B cell (primary cell): ENCODE results near the gene PLEKHO2. TPM values are rescaled to one million over a fixed set of nuclear protein-coding genes. Genes with fewer than 3 reads are reported as not detected.

Experiments used
- ATAC-seq: fragments of 200-7000 bp; cut with Tn5 transposase; one replicate; pipeline ENCODE4 v1.10.0; 2021; ENCODE audit warnings: low read depth, mild to moderate bottlenecking, moderate number of reproducible peaks, moderate library complexity
- CTCF ChIA-PET: fragments of 350-600 bp; sonication (Branson Sonifier 250); formaldehyde crosslinking; loops from one replicate; lab custom pipeline; 2021; ENCODE audit warnings: antibody characterized with exemption, inconsistent platforms; lab: Charles Lee
- POLR2A ChIA-PET: fragments of 350-600 bp; sonication (Branson Sonifier 250); formaldehyde crosslinking; loops from one replicate; lab custom pipeline; 2021; ENCODE audit warnings: antibody characterized with exemption; lab: Charles Lee
- DNase-seq: peaks from one replicate; pipeline ENCODE4 v3.0.0; 2013
- H2AFZ ChIP-seq: 2 replicates; pipeline ENCODE4 v1.6.1; 2012; ENCODE audit warnings: mild to moderate bottlenecking, low read depth, low read length; ENCODE audit not compliant: insufficient read depth, poor library complexity, severe bottlenecking
- H3K27ac ChIP-seq, 2 donors: 1 replicate in 1 of 2; 2 replicates in 1 of 2; pipeline ENCODE4 v1.5.1; 2012 to 2013; ENCODE audit warnings: low read length in 2 of 2, mild to moderate bottlenecking in 2 of 2, moderate library complexity in 1 of 2
- H3K27me3 ChIP-seq, 4 experiments: fragments of 200-600 bp in 1 of 4; sonication (generic) in 1 of 4; replicated peaks in 1 of 4; 1 replicate in 2 of 4; 2 replicates in 2 of 4; pipeline versions ENCODE4 v1.6.1 to v1.7.0; 2013 to 2016; ENCODE audit warnings: low read length in 3 of 4, mild to moderate bottlenecking in 2 of 4, mixed read lengths in 1 of 4, moderate library complexity in 1 of 4; ENCODE audit not compliant: insufficient read depth in 4 of 4, control insufficient read depth in 3 of 4; ENCODE audit errors: control extremely low read depth in 1 of 4
- H3K36me3 ChIP-seq, 2 experiments: replicated peaks in 1 of 2; 1 replicate in 1 of 2; 2 replicates in 1 of 2; pipeline versions ENCODE4 v1.6.1 to v1.7.1; 2013; ENCODE audit warnings: low read length in 1 of 2; ENCODE audit not compliant: insufficient read depth in 2 of 2, control insufficient read depth in 1 of 2; ENCODE audit errors: control extremely low read depth in 1 of 2, extremely low read depth in 1 of 2
- H3K4me1 ChIP-seq, 2 donors: fragments of 200-600 bp in 1 of 2; sonication (generic) in 1 of 2; 1 replicate in 1 of 2; 2 replicates in 1 of 2; pipeline versions ENCODE4 v1.5.1 to v1.6.1; 2013 to 2017; ENCODE audit warnings: low read length in 2 of 2; ENCODE audit not compliant: control insufficient read depth in 2 of 2, insufficient read depth in 2 of 2
- H3K4me2 ChIP-seq: replicated peaks from 2 replicates; pipeline ENCODE3; 2012; ENCODE audit warnings: mild to moderate bottlenecking, low read depth, low read length; ENCODE audit not compliant: poor library complexity, severe bottlenecking
- H3K4me3 ChIP-seq, 5 experiments: fragments of 200-600 bp in 1 of 5; sonication (generic) in 1 of 5; 1 replicate in 3 of 5; 2 replicates in 2 of 5; pipeline versions ENCODE4 v1.5.1 to v1.7.0; 2011 to 2016; ENCODE audit warnings: low read length in 4 of 5, mild to moderate bottlenecking in 4 of 5, low read depth in 2 of 5, control low read depth in 1 of 5, moderate library complexity in 1 of 5; ENCODE audit not compliant: insufficient read depth in 1 of 5; ENCODE audit errors: control extremely low read depth in 1 of 5, extremely low read depth in 1 of 5
- H3K79me2 ChIP-seq: fragments of 200-600 bp; sonication (generic); one replicate; pipeline ENCODE4 v1.6.0; 2016; ENCODE audit warnings: low read length; ENCODE audit not compliant: control insufficient read depth, insufficient read depth
- H3K9ac ChIP-seq: fragments of 200-600 bp; sonication (generic); 2 replicates; pipeline ENCODE4 v1.6.1; 2017; ENCODE audit warnings: mild to moderate bottlenecking, low read length, moderate library complexity
- H3K9me3 ChIP-seq, 3 donors: one replicate each; pipeline versions ENCODE4 v1.6.1 to v1.7.1; 2013; ENCODE audit warnings: low read length in 2 of 3; ENCODE audit not compliant: control insufficient read depth in 2 of 3, insufficient read depth in 1 of 3; ENCODE audit errors: control extremely low read depth in 1 of 3
- H4K20me1 ChIP-seq: 2 replicates; pipeline ENCODE4 v1.6.0; 2012; ENCODE audit warnings: mild to moderate bottlenecking, low read length; ENCODE audit not compliant: insufficient read depth, control insufficient read depth, poor library complexity, severe bottlenecking
- H3K27ac Mint-ChIP-seq: one replicate; pipeline ENCODE4 v1.8.0; 2021; ENCODE audit warnings: mixed read lengths
- H3K27me3 Mint-ChIP-seq: one replicate; pipeline ENCODE4 v1.8.0; 2021; ENCODE audit warnings: mixed read lengths
- H3K4me1 Mint-ChIP-seq: one replicate; pipeline ENCODE4 v1.8.0; 2021; ENCODE audit warnings: mixed read lengths
- H3K4me3 Mint-ChIP-seq: one replicate; pipeline ENCODE4 v1.8.0; 2021; ENCODE audit warnings: mixed read lengths
- H3K9me3 Mint-ChIP-seq: one replicate; pipeline ENCODE4 v1.8.0; 2022; ENCODE audit warnings: mixed read lengths; ENCODE audit not compliant: insufficient read depth
- CTCF ChIP-seq: fragments of 200-600 bp; IDR thresholded peaks from one replicate; pipeline ENCODE4 v1.8.0; 2022; ENCODE audit warnings: antibody characterized with exemption, mild to moderate bottlenecking
- EZH2 ChIP-seq: IDR thresholded peaks from 2 replicates; pipeline ENCODE4 v1.6.1; 2012; ENCODE audit warnings: borderline replicate concordance, low read depth, mild to moderate bottlenecking, moderate library complexity, low read length; ENCODE audit not compliant: insufficient read depth, poor library complexity, severe bottlenecking
- WGBS: methylation state at CpG from one replicate; pipeline ENCODE4 v1.1.5; 2013; ENCODE audit warnings: missing lambda C conversion rate; ENCODE audit not compliant: insufficient coverage; 5-methylcytosine and 5-hydroxymethylcytosine counted together
- intact Hi-C: fragments of 100-400 bp; cut with micrococcal nuclease; formaldehyde crosslinking; loops from one replicate; pipeline ENCODE4 v1.10.0; 2022
- polyA plus RNA-seq: library from polyadenylated mRNA; depleted of rRNA; stranded (reverse); fragments of >200 nt; gene quantifications from 2 replicates; pipeline ENCODE4 v1.2.3, GENCODE V29; 2012
- total RNA-seq, 2 donors: library from RNA; stranded (reverse); fragments of 120-200 nt in 1 of 2; gene quantifications; 1 replicate in 1 of 2; 2 replicates in 1 of 2; pipeline versions ENCODE4 v1.2.3 to v1.2.4, GENCODE V29; 2013 to 2022

Gene PLEKHO2
- total and polyA plus RNA-seq, 2 donors (not counting 1 experiment from before 2014, with no cell fraction given): 13.7 to 23.1 TPM

DNA sequence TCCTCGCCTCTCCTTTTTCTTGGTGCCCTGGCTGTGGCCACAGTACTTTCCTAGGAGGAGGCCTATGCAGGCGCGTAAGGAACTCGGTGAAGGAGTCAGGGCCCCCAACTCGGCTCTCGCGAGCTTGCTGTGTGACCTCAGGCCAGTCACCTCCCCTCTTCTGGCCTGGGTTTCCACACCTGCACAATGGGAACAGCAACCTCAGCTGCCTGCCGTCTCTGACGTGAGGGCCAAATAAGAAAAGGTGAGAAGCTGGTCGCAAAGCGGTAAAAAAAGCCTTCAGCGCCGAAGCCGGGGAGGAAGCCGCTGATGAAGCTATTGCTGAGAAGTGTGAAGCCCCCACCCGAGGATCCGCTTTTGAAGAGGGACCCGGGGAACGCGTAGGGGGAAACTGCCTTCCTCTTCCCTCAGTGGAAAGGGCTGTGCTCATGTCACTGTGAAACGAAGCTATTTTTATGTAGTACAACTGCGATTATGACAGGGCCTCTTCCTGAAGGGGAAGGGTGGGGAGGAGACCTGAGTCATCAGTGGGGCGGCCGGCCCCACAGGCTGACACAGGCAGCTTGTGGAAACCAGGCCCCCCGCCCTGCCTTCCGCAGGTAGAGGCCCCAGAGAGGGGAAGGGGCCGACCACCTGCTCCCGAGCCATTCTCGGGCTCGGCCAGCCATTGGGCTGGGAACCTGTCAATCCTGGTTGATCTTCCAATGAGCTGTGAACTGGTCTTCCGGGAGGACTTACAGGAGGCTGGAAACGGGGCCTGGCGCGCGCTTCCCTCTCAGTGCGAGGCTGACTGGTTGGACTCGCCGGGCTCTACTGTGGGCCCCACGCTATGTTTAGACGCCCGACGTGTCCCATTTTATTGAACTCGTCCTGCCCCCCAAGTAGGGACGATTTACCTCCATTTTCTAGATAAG lies 52.0 kb downstream of the PLEKHO2 start:
- peak overlapping the region; percentile 73 for H3K9ac ChIP-seq
- Mint-ChIP-seq H3K27ac (peak overlapping the region; percentile 99), H3K27me3 (no peaks in the 10 kb centered on the region)

More for the DNA sequence above, 52.0 kb downstream of the PLEKHO2 start:
- TF ChIP-seq EZH2 (no peak), CTCF (no peak)
- 3% methylated on average over 41 of the region's 44 CpGs for WGBS
- intact Hi-C loops: loop anchor here (1.0 to 10.0 kb wide), 6 partner anchors 9 to 291 kb away; partner anchors contain the start of genes CLPX, PIF1 and SPG21
- CTCF ChIA-PET: interaction anchor here (0.5 to 7.1 kb wide), 17 partner anchors 9 to 411 kb away, joined by 3 to 81 read pairs (median 4); partner anchors contain the start of genes PLEKHO2 and RNU5B-1
- POLR2A ChIA-PET: interaction anchor here (0.6 to 2.9 kb wide), 14 partner anchors 9 to 800 kb away, joined by 3 to 32 read pairs (median 4); partner anchors contain the start of genes CIAO2A, CLPX, PIF1 and PLEKHO2
- DNase-seq (peak; percentile 96), ATAC-seq (peak; percentile 77)
- Histone ChIP-seq H3K9me3 (no peaks in the 10 kb centered on the region), H3K36me3 (no peaks in the 10 kb centered on the region), H3K4me1 (peaks cover 50 to 65% of the 10 kb centered on the region in 2 donors), H3K27me3 (no peaks in the 10 kb centered on the region), H3K4me2 (peak overlapping the region; percentile 95), H3K4me3 (peak overlapping the region; percentile 32 to 71 (median 37)), H3K79me2 (no peaks in the 10 kb centered on the region), H4K20me1 (no peaks in the 10 kb centered on the region), H3K27ac (peak overlapping the region; percentile 86 to 94), H2AFZ (peak overlapping the region; percentile 71)
- peak overlapping the region; percentile 90 for H3K4me3 Mint-ChIP-seq
- H3K4me1 Mint-ChIP-seq: peaks cover 68% of the 10 kb centered on the region
- no peaks in the 10 kb centered on the region for H3K9me3 Mint-ChIP-seq
